Tibial artery (tissue), 4 donors: ENCODE results near the gene ARHGAP15.

ENCODE experiments used
- DNase-seq, 2 donors: peaks; one replicate each; pipeline ENCODE4 v3.0.0-alpha.2; 2019
- H3K27ac ChIP-seq, 2 donors: fragments of 200-600 bp; sonication (generic) in 1 of 2; 1 replicate in 1 of 2; 2 replicates in 1 of 2; pipeline ENCODE4 v1.5.1; 2018 to 2019; ENCODE audit warnings: mild to moderate bottlenecking in 1 of 2
- H3K27me3 ChIP-seq, 2 donors: fragments of 200-600 bp; sonication (generic) in 1 of 2; one replicate each; pipeline versions ENCODE4 v1.5.1 to v1.6.0; 2016 to 2019
- H3K36me3 ChIP-seq, 3 donors: fragments of 200-600 bp; sonication (generic) in 2 of 3; one replicate each; pipeline ENCODE4 v1.5.1; 2016 to 2019; ENCODE audit warnings: mild to moderate bottlenecking in 2 of 3
- H3K4me1 ChIP-seq, 4 donors: fragments of 200-600 bp; sonication (generic) in 2 of 4; 1 replicate in 3 of 4; 2 replicates in 1 of 4; pipeline ENCODE4 v1.5.1; 2016 to 2019
- H3K4me3 ChIP-seq, 2 donors: fragments of 200-600 bp; sonication (generic) in 1 of 2; 1 replicate in 1 of 2; 2 replicates in 1 of 2; pipeline ENCODE4 v1.5.1; 2018 to 2019; ENCODE audit warnings: mild to moderate bottlenecking in 2 of 2
- H3K9me3 ChIP-seq, 3 donors: fragments of 200-600 bp; sonication (generic) in 1 of 3; one replicate each; pipeline ENCODE4 v1.5.1; 2016 to 2019
- intact Hi-C: fragments of 100-400 bp; cut with DNase I; formaldehyde crosslinking; loops from one replicate; pipeline ENCODE4 v1.15.0; 2023; ENCODE audit warnings: low total_unique reads
- TF ChIP-seq, protein P1 (sequence below), 2 experiments: fragments of 200-600 bp in 1 of 2; fragments of 450-650 bp in 1 of 2; IDR thresholded peaks; one replicate each; pipeline ENCODE4 v1.5.1; 2017 to 2019; ENCODE audit warnings: antibody characterized with exemption in 2 of 2, mild to moderate bottlenecking in 1 of 2, moderate library complexity in 1 of 2

Gene ARHGAP15

DNA sequence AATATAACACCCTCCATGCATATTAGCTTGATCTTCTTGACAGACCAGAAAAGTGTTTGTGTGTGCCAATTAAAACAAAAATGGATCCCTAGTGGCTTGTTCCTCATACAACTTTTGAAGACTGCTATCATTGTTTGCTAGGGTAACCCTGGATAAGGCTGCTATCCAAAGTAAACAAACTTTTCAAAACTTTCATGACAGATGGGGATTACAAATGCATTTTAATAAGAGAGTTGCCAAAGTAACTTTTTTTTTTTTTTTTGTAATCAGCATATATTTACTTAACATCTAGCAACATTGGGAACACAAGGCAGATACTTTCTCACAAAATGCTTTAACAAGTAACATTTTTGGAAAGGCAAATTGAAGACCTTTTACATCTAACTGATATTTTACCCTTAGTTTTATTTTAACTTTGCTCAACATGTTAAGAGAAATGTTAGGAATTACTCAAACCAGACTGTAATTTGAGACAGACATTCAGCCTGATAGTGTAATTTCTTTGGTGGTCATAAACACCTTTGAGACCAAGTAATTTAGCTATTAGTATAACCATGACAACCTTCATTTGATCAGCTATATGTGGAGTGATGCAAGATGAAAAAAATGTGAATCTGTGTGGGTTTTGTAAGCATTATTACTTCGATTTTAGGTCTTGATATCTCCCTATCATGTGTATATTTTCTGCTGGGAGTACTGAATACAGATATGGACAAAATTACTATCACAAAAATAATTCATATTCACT, 300.9 kb downstream of the ARHGAP15 start:
- no peak overlapping the region for H3K4me3 ChIP-seq
- H3K4me1 ChIP-seq, result peaks cover 0 to 50% (median 0%) of the 10 kb centered on the region in 4 donors
- intact Hi-C loops, result no loop called here
- TF ChIP-seq, protein P1, sequence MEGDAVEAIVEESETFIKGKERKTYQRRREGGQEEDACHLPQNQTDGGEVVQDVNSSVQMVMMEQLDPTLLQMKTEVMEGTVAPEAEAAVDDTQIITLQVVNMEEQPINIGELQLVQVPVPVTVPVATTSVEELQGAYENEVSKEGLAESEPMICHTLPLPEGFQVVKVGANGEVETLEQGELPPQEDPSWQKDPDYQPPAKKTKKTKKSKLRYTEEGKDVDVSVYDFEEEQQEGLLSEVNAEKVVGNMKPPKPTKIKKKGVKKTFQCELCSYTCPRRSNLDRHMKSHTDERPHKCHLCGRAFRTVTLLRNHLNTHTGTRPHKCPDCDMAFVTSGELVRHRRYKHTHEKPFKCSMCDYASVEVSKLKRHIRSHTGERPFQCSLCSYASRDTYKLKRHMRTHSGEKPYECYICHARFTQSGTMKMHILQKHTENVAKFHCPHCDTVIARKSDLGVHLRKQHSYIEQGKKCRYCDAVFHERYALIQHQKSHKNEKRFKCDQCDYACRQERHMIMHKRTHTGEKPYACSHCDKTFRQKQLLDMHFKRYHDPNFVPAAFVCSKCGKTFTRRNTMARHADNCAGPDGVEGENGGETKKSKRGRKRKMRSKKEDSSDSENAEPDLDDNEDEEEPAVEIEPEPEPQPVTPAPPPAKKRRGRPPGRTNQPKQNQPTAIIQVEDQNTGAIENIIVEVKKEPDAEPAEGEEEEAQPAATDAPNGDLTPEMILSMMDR (IDR thresholded peaks at IDR 0.05), result no peak
- no peaks in the 10 kb centered on the region for H3K27me3 ChIP-seq
- H3K36me3 ChIP-seq, result no peaks in the 10 kb centered on the region
- peak overlapping the region in 1 of 2 donors; percentile 16 for H3K27ac ChIP-seq
- no peaks in the 10 kb centered on the region for H3K9me3 ChIP-seq
- DNase-seq, result no peak

DNA sequence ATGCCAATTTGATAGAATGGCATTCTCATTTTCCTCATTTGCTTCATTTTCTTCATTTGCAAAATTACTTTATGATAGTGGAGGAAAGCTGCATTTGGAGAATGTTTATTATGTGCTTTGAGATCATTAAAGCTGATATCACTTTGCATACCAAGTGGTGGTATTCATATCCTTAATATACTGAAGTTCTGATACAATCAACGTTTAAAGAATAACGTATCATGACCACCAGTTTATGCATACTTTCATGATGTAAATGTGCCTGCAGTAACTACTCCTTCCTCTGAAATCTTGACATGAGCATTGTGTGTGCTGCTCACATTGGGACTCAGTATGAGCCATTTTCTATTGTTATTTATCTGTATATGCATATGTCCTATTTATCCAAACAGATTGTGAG, 302.1 kb downstream of the ARHGAP15 start:
- no peak overlapping the region for H3K4me3 ChIP-seq
- H3K27ac ChIP-seq, result peak overlapping the region in 1 of 2 donors; percentile 16
- no peaks in the 10 kb centered on the region for H3K27me3 ChIP-seq
- H3K9me3 ChIP-seq, result no peaks in the 10 kb centered on the region
- TF ChIP-seq, protein P1 (IDR thresholded peaks at IDR 0.05), result no peak
- DNase-seq, result no peak
- peaks cover 0 to 56% (median 0%) of the 10 kb centered on the region in 4 donors for H3K4me1 ChIP-seq
- no peaks in the 10 kb centered on the region for H3K36me3 ChIP-seq
- intact Hi-C loops, result no loop called here

DNA sequence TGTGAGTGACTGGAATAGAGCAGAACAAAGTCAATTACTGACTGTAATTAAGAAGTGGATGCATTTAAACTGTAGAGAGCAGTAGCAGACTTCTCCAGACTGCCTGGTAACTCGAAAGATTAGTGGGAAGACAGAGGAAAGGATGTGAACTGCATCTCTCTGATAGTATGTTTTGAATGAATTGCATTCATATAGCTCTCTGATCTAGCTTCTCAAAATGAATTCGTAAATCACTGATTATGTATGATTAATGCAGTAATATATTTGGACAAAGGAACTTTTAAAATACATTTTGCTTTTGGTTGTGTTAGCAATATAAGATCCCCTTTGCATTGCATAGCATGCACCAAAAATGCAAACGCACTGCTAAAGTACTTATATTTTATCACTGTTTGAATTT, 304.0 kb downstream of the ARHGAP15 start:
- DNase-seq, result no peak
- Histone ChIP-seq H3K27ac (peak overlapping the region in 1 of 2 donors; percentile 25), H3K36me3 (no peaks in the 10 kb centered on the region), H3K4me1 (peaks cover 0 to 56% (median 0%) of the 10 kb centered on the region in 4 donors), H3K27me3 (no peaks in the 10 kb centered on the region), H3K4me3 (no peak overlapping the region), H3K9me3 (no peaks in the 10 kb centered on the region)
- TF ChIP-seq, protein P1 (IDR thresholded peaks at IDR 0.05), result peak; percentile 35 to 41
- intact Hi-C loops, result no loop called here

DNA sequence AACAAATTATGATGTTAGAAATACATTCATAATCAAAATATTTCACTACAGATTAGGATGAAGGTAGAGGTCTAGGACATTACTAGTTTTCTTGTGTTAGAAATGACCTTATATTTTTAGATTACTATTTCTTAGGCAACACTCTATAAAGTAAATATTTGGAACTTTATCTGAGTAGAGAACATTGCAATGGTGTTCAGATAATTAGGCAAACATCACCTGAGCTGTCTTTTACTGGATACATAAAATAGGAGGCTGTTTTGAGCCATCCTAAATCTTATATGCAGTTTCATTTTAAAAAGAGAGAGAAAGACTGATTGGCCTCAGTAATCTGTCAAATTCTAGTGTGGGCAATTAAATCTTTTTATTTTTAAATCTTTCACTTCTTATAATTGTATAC, 304.6 kb downstream of the ARHGAP15 start:
- intact Hi-C loops, result no loop called here
- H3K36me3 ChIP-seq, result no peaks in the 10 kb centered on the region
- H3K4me1 ChIP-seq, result peaks cover 0 to 56% (median 0%) of the 10 kb centered on the region in 4 donors
- no peak overlapping the region for H3K4me3 ChIP-seq
- no peaks in the 10 kb centered on the region for H3K9me3 ChIP-seq
- DNase-seq, result no peak
- no peaks in the 10 kb centered on the region for H3K27me3 ChIP-seq
- peak overlapping the region; percentile 8 to 25 for H3K27ac ChIP-seq
- TF ChIP-seq, protein P1 (IDR thresholded peaks at IDR 0.05), result no peak

DNA sequence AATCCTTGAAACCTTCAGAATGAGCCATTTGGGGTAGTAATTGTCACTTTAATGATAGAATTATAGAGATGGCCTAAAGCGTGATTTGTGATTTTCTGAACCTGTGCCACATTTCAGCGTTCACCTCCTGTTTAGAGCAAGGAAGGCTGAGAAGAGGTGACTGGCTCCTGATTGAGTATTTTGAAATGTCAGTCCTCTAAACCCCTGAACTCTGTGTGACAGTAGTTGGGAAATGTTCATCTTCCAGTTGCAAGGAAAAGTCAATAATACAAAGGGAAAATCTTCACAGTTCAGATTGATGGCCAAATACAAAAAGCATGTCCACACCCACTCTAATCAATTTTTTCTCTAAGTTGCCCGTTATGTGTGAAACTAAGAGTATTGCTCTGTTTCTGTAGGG, 305.2 kb downstream of the ARHGAP15 start:
- Histone ChIP-seq H3K9me3 (no peaks in the 10 kb centered on the region), H3K4me1 (peaks cover 0 to 50% (median 0%) of the 10 kb centered on the region in 4 donors), H3K36me3 (no peaks in the 10 kb centered on the region), H3K27ac (peak overlapping the region; percentile 8 to 25), H3K4me3 (no peak overlapping the region), H3K27me3 (no peaks in the 10 kb centered on the region)
- TF ChIP-seq, protein P1 (IDR thresholded peaks at IDR 0.05), result no peak
- intact Hi-C loops, result no loop called here
- DNase-seq, result no peak
